ENCODE data around the gene CAPN9.

- TF ChIP-seq CTCF (IDR thresholded peaks at IDR 0.05) (no peak), POLR2A (IDR thresholded peaks at IDR 0.05) (no peak)
Measured at GRCh38 chr1:230793463-230793745, 46.2 kb downstream of the CAPN9 start.
